ENCODE results near the gene AKNA.
"Not testable (repeated sequence)": the region's sequence is repeated elsewhere in the genome, so short reads cannot be mapped to it uniquely, and the experiment has no call there.

Gene AKNA

DNA sequence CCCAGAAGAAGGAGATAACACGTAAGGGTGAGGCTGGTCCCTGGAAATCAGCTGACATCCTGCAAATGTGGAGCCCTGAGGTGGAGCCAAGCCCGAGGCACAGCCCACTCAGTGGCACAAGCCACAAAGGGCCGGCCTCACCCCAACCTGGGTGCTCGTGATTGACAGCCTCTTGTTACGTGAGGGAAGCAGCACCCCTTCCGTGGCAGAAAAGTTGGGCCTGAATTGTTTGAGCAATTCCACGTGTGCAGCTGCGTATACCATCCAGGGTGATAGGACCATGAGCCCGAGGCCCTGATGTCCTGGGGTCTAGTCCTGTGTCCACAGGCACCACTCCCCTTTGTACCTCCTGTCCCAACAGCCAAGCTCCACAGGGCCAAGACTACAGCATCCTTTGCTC lies 53.3 kb downstream of the AKNA start:
- Histone ChIP-seq H3K36me3 (replicated peaks in 1 of 2; ENCODE audit: control insufficient read depth in 2 of 2, insufficient read depth in 2 of 2, low read length in 2 of 2) (peaks cover 8 to 26% of the 10 kb centered on the region in 2 donors), H3K18ac (ENCODE audit: low read length) (no peak overlapping the region), H2BK12ac (ENCODE audit: low read length) (no peak overlapping the region), H3K14ac (ENCODE audit: low read length) (no peak overlapping the region), H3K4me3 (ENCODE audit: low read length in 2 of 2) (no peak overlapping the region), H2AFZ (ENCODE audit: low read length) (no peak overlapping the region), H3K27me3 (ENCODE audit: control insufficient read depth in 3 of 3, insufficient read depth in 3 of 3, low read depth in 1 of 3, low read length in 3 of 3) (no peaks in the 10 kb centered on the region), H3K27ac (replicated peaks; ENCODE audit: low read length) (no peak overlapping the region), H3K79me1 (ENCODE audit: low read depth, low read length) (no peaks in the 10 kb centered on the region), H3K9me3 (replicated peaks in 1 of 2; ENCODE audit: control insufficient read depth in 2 of 2, insufficient read depth in 1 of 2, low read depth in 1 of 2, low read length in 2 of 2) (no peaks in the 10 kb centered on the region), H2BK120ac (ENCODE audit: low read depth, low read length) (no peak overlapping the region), H3K23ac (ENCODE audit: low read depth, low read length, poor library complexity) (no peak overlapping the region), H4K91ac (ENCODE audit: low read depth, low read length, poor library complexity) (no peak overlapping the region), H3K4ac (ENCODE audit: low read length) (no peak overlapping the region), H4K8ac (ENCODE audit: low read depth, low read length) (no peak overlapping the region), H2AK5ac (ENCODE audit: low read depth, low read length) (no peak overlapping the region), H2BK5ac (ENCODE audit: low read length) (no peak overlapping the region), H3K9ac (ENCODE audit: low read depth, low read length, poor library complexity) (no peak overlapping the region), H2BK15ac (ENCODE audit: low read length) (no peak overlapping the region), H3K4me2 (ENCODE audit: insufficient read depth, low read length, poor library complexity, severe bottlenecking) (no peak overlapping the region), H3K4me1 (ENCODE audit: control insufficient read depth in 2 of 2, insufficient read depth in 1 of 2, low read depth in 1 of 2, low read length in 2 of 2) (no peaks in the 10 kb centered on the region)
- whole genome bisulfite sequencing, 2 donors (ENCODE audit: extremely low coverage in 2 of 2, insufficient read length in 2 of 2, insufficient replicate concordance in 1 of 2): no CpG with 5 or more reads among the region's 9 CpGs
- DNase-seq (ENCODE audit: low spot score): no peak

DNA sequence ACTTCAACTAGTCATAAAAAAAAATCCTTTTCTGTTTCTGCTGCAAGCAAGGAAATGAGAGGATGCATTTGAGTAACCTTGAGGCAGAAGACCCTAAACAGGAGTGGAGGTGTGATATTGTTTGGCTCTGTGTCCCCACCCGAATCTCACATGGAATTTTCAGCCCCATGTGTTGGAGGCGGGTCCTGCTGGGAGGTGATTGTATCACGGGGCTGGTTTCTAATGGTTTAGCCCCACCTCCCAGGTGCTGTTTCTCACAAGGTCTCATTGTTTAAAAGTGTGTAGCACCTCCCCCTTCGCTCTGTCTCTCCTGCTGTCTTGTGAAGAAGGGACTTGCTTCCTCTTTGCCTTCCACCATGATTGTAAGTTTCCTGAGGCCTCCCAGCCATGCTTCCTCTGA lies 54.1 kb downstream of the AKNA start:
- not testable (repeated sequence) for DNase-seq (ENCODE audit: low spot score); H4K91ac ChIP-seq (ENCODE audit: low read depth, low read length, poor library complexity); H3K4me2 ChIP-seq (ENCODE audit: insufficient read depth, low read length, poor library complexity, severe bottlenecking); H3K27ac ChIP-seq (replicated peaks; ENCODE audit: low read length); H2AK5ac ChIP-seq (ENCODE audit: low read depth, low read length); H2BK15ac ChIP-seq (ENCODE audit: low read length); H3K9ac ChIP-seq (ENCODE audit: low read depth, low read length, poor library complexity); H2BK5ac ChIP-seq (ENCODE audit: low read length); H3K23ac ChIP-seq (ENCODE audit: low read depth, low read length, poor library complexity); H3K4me3 ChIP-seq (ENCODE audit: low read length in 2 of 2); H3K79me1 ChIP-seq (ENCODE audit: low read depth, low read length); H3K14ac ChIP-seq (ENCODE audit: low read length); H2BK12ac ChIP-seq (ENCODE audit: low read length); H3K18ac ChIP-seq (ENCODE audit: low read length); H3K27me3 ChIP-seq (ENCODE audit: control insufficient read depth in 3 of 3, insufficient read depth in 3 of 3, low read depth in 1 of 3, low read length in 3 of 3); H2AFZ ChIP-seq (ENCODE audit: low read length); H2BK120ac ChIP-seq (ENCODE audit: low read depth, low read length); H3K9me3 ChIP-seq (replicated peaks in 1 of 2; ENCODE audit: control insufficient read depth in 2 of 2, insufficient read depth in 1 of 2, low read depth in 1 of 2, low read length in 2 of 2); H3K4ac ChIP-seq (ENCODE audit: low read length); H4K8ac ChIP-seq (ENCODE audit: low read depth, low read length); H3K4me1 ChIP-seq (ENCODE audit: control insufficient read depth in 2 of 2, insufficient read depth in 1 of 2, low read depth in 1 of 2, low read length in 2 of 2)
- no CpG with 5 or more reads among the region's 4 CpGs for WGBS, 2 donors (ENCODE audit: extremely low coverage in 2 of 2, insufficient read length in 2 of 2, insufficient replicate concordance in 1 of 2)
- H3K36me3 ChIP-seq (replicated peaks in 1 of 2; ENCODE audit: control insufficient read depth in 2 of 2, insufficient read depth in 2 of 2, low read length in 2 of 2): peaks cover 8 to 26% of the 10 kb centered on the region in 2 donors

DNA sequence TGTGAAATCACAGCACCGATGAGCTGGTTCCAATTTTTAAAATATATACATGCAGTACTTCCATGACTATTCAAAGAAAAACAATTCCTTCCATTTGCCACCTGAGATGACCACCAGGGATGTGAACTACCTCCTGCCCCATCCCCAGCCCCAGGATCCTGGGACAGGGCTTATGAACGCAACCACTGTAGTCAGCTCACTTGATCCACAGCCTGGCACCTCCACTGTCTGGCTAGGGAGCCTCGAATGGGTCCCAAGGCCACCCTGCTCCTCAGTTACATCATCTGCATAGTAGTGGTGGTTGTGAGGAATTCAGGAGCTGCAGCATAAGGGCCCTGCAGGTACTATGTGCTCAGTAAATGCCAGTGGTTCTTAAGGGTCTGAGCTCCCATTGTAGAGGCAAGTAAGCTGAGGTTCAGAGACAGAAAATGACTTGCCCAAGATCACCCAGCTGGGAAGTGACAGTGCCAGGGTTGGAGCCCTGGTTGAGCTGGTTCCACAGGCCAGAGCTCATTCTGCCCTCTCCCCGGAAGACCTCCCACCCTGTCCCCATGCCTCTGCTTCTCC lies 55.2 kb downstream of the AKNA start:
- not testable (repeated sequence) for H3K27me3 ChIP-seq (ENCODE audit: control insufficient read depth in 3 of 3, insufficient read depth in 3 of 3, low read depth in 1 of 3, low read length in 3 of 3); H3K79me1 ChIP-seq (ENCODE audit: low read depth, low read length); H3K4me3 ChIP-seq (ENCODE audit: low read length in 2 of 2); H4K8ac ChIP-seq (ENCODE audit: low read depth, low read length); H3K4me2 ChIP-seq (ENCODE audit: insufficient read depth, low read length, poor library complexity, severe bottlenecking); H4K91ac ChIP-seq (ENCODE audit: low read depth, low read length, poor library complexity); H3K14ac ChIP-seq (ENCODE audit: low read length); H2BK15ac ChIP-seq (ENCODE audit: low read length); H2BK12ac ChIP-seq (ENCODE audit: low read length); DNase-seq (ENCODE audit: low spot score); H3K18ac ChIP-seq (ENCODE audit: low read length); H3K4ac ChIP-seq (ENCODE audit: low read length); H2AFZ ChIP-seq (ENCODE audit: low read length); H2BK5ac ChIP-seq (ENCODE audit: low read length); H3K9me3 ChIP-seq (replicated peaks in 1 of 2; ENCODE audit: control insufficient read depth in 2 of 2, insufficient read depth in 1 of 2, low read depth in 1 of 2, low read length in 2 of 2); H2BK120ac ChIP-seq (ENCODE audit: low read depth, low read length); H3K23ac ChIP-seq (ENCODE audit: low read depth, low read length, poor library complexity); H3K27ac ChIP-seq (replicated peaks; ENCODE audit: low read length); H3K9ac ChIP-seq (ENCODE audit: low read depth, low read length, poor library complexity); H2AK5ac ChIP-seq (ENCODE audit: low read depth, low read length); H3K4me1 ChIP-seq (ENCODE audit: control insufficient read depth in 2 of 2, insufficient read depth in 1 of 2, low read depth in 1 of 2, low read length in 2 of 2)
- peaks cover 0 to 18% of the 10 kb centered on the region in 2 donors for H3K36me3 ChIP-seq (replicated peaks in 1 of 2; ENCODE audit: control insufficient read depth in 2 of 2, insufficient read depth in 2 of 2, low read length in 2 of 2)
- WGBS, 2 donors (ENCODE audit: extremely low coverage in 2 of 2, insufficient read length in 2 of 2, insufficient replicate concordance in 1 of 2): no CpG with 5 or more reads among the region's 4 CpGs

DNA sequence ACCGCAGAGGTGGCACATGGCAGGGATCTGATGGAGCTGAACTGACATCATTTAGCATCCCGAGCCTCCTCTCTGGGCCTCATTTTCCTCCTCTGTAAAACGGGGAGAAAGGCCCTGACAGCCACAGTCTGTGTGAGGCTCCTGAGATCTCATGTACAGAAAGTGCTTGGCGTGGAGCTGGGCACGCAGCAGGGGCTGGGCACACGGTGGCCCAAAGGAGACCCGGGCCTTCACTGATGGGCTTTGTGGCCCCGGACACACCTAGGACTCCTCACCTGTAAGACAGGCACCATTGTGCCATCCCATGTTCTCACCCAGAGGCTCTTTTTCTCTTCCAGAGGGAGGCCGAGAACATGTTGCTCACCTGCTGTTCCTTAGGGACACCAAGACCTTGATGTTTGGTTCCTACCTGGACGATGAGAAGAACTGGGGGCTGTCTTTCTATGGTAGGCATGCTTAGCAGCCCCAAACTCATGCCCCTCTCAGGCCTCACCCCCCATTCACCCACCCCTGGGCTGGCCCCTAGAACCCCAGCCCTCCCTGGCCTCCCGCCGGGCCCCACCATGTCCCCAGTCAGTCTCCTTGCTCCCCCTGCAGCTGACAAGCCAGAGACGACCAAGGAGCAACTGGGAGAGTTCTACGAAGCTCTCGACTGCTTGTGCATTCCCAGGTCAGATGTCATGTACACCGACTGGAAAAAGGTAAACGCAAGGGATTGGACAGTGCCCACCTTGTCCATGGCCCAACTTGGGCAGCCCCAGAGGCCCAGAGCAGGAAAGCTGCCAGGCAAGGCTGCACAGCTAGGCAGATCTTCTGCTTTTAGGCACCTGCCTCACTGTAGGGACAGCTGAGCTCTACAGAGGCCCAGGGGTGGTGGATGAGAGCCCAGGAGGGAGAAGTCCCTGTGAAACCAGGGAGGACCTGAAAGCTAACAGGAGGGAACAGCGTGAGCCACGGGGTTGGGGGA lies 56.3 kb downstream of the AKNA start:
- H2BK15ac ChIP-seq (ENCODE audit: low read length); H3K9me3 ChIP-seq (replicated peaks in 1 of 2; ENCODE audit: control insufficient read depth in 2 of 2, insufficient read depth in 1 of 2, low read depth in 1 of 2, low read length in 2 of 2); H3K27ac ChIP-seq (replicated peaks; ENCODE audit: low read length); H2BK120ac ChIP-seq (ENCODE audit: low read depth, low read length); H3K9ac ChIP-seq (ENCODE audit: low read depth, low read length, poor library complexity); H3K27me3 ChIP-seq (ENCODE audit: control insufficient read depth in 3 of 3, insufficient read depth in 3 of 3, low read depth in 1 of 3, low read length in 3 of 3); H2AFZ ChIP-seq (ENCODE audit: low read length); H4K91ac ChIP-seq (ENCODE audit: low read depth, low read length, poor library complexity); H2AK5ac ChIP-seq (ENCODE audit: low read depth, low read length); DNase-seq (ENCODE audit: low spot score); H3K4me3 ChIP-seq (ENCODE audit: low read length in 2 of 2); H4K8ac ChIP-seq (ENCODE audit: low read depth, low read length); H3K14ac ChIP-seq (ENCODE audit: low read length); H3K18ac ChIP-seq (ENCODE audit: low read length); H3K23ac ChIP-seq (ENCODE audit: low read depth, low read length, poor library complexity); H2BK5ac ChIP-seq (ENCODE audit: low read length); H3K4me1 ChIP-seq (ENCODE audit: control insufficient read depth in 2 of 2, insufficient read depth in 1 of 2, low read depth in 1 of 2, low read length in 2 of 2); H2BK12ac ChIP-seq (ENCODE audit: low read length); H3K4me2 ChIP-seq (ENCODE audit: insufficient read depth, low read length, poor library complexity, severe bottlenecking); H3K79me1 ChIP-seq (ENCODE audit: low read depth, low read length); H3K4ac ChIP-seq (ENCODE audit: low read length): not testable (repeated sequence)
- WGBS, 2 donors (ENCODE audit: extremely low coverage in 2 of 2, insufficient read length in 2 of 2, insufficient replicate concordance in 1 of 2): no CpG with 5 or more reads among the region's 19 CpGs
- H3K36me3 ChIP-seq (replicated peaks in 1 of 2; ENCODE audit: control insufficient read depth in 2 of 2, insufficient read depth in 2 of 2, low read length in 2 of 2): peaks cover 0 to 12% of the 10 kb centered on the region in 2 donors

Data from neuronal stem cell (in vitro differentiated cells).